Measurements from ENCODE around the gene LRRC4C. TPM values are rescaled to one million over a fixed set of nuclear protein-coding genes. Genes with fewer than 3 reads are reported as not detected.

LRRC4C gene
- polyA plus RNA-seq, 1 of the 3 experiments (the other 2 are of a cell fraction) = 0.16 TPM

GRCh38 chr11:40569947-40570531, 889.4 kb downstream of the LRRC4C start:
- Histone ChIP-seq H3K36me3 (replicated peaks in 1 of 2; ENCODE audit: control insufficient read depth in 1 of 2, insufficient read depth in 2 of 2, low read length in 1 of 2) (no peaks in the 10 kb centered on the region), H3K9ac (no peak overlapping the region), H3F3A (replicated peaks; ENCODE audit: insufficient read depth) (no peaks in the 10 kb centered on the region), H2AFZ (ENCODE audit: low read depth) (no peak overlapping the region), H3K9me2 (no peaks in the 10 kb centered on the region), H3K4me1 (ENCODE audit: control insufficient read depth in 1 of 2, insufficient read depth in 2 of 2, low read depth in 1 of 2, low read length in 1 of 2) (no peaks in the 10 kb centered on the region), H3K27me3 (ENCODE audit: insufficient read depth) (no peaks in the 10 kb centered on the region), H3K4me3 (ENCODE audit: low read depth in 2 of 2, low read length in 1 of 2) (no peak overlapping the region), H3K4me2 (no peak overlapping the region), H4K20me1 (ENCODE audit: insufficient read depth) (no peaks in the 10 kb centered on the region), H3K27ac (ENCODE audit: low read depth in 2 of 2, low read length in 1 of 2) (no peak overlapping the region), H3K9me3 (no peaks in the 10 kb centered on the region), H3K79me2 (ENCODE audit: insufficient read depth) (no peaks in the 10 kb centered on the region)
- DNase-seq = no peak
- ChIA-PET POLR2A (no interaction called here), CTCF (no interaction called here)
- TF ChIP-seq, protein P1, sequence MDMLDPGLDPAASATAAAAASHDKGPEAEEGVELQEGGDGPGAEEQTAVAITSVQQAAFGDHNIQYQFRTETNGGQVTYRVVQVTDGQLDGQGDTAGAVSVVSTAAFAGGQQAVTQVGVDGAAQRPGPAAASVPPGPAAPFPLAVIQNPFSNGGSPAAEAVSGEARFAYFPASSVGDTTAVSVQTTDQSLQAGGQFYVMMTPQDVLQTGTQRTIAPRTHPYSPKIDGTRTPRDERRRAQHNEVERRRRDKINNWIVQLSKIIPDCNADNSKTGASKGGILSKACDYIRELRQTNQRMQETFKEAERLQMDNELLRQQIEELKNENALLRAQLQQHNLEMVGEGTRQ (IDR thresholded peaks at IDR 0.05; ENCODE audit: borderline replicate concordance, low read depth, low read length) = no peak
- TF ChIP-seq YY1 (IDR thresholded peaks at IDR 0.05; ENCODE audit: low read depth) (no peak), RCOR1 (IDR thresholded peaks at IDR 0.05; ENCODE audit: low read length) (no peak), FOSL2 (IDR thresholded peaks at IDR 0.05; ENCODE audit: borderline replicate concordance, low read depth) (no peak), POLR2AphosphoS5 (IDR thresholded peaks at IDR 0.05; ENCODE audit: low read depth, low read length) (no peak), USF1 (IDR thresholded peaks at IDR 0.05; ENCODE audit: borderline replicate concordance, low read depth) (no peak), TAF1 (IDR thresholded peaks at IDR 0.05; ENCODE audit: borderline replicate concordance, low read depth, low read length) (no peak), EZH2phosphoT487 (IDR thresholded peaks at IDR 0.05; ENCODE audit: borderline replicate concordance, low read depth) (no peak), TEAD4 (IDR thresholded peaks at IDR 0.05; ENCODE audit: borderline replicate concordance, insufficient read depth) (no peak), RAD21 (IDR thresholded peaks at IDR 0.05; ENCODE audit: low read length) (no peak), GABPA (IDR thresholded peaks at IDR 0.05; ENCODE audit: low read depth) (no peak), SIN3A (IDR thresholded peaks at IDR 0.05; ENCODE audit: borderline replicate concordance, low read depth, low read length) (no peak), SMC3 (IDR thresholded peaks at IDR 0.05; ENCODE audit: low read depth, low read length) (no peak), MEF2A (IDR thresholded peaks at IDR 0.05; ENCODE audit: borderline replicate concordance, low read depth) (no peak), ELF1 (IDR thresholded peaks at IDR 0.05) (no peak), MAX (IDR thresholded peaks at IDR 0.05; ENCODE audit: low read depth) (no peak), REST (IDR thresholded peaks at IDR 0.05; ENCODE audit: low read depth, low read length) (no peak)
- TF ChIP-seq, protein P2, sequence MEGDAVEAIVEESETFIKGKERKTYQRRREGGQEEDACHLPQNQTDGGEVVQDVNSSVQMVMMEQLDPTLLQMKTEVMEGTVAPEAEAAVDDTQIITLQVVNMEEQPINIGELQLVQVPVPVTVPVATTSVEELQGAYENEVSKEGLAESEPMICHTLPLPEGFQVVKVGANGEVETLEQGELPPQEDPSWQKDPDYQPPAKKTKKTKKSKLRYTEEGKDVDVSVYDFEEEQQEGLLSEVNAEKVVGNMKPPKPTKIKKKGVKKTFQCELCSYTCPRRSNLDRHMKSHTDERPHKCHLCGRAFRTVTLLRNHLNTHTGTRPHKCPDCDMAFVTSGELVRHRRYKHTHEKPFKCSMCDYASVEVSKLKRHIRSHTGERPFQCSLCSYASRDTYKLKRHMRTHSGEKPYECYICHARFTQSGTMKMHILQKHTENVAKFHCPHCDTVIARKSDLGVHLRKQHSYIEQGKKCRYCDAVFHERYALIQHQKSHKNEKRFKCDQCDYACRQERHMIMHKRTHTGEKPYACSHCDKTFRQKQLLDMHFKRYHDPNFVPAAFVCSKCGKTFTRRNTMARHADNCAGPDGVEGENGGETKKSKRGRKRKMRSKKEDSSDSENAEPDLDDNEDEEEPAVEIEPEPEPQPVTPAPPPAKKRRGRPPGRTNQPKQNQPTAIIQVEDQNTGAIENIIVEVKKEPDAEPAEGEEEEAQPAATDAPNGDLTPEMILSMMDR (IDR thresholded peaks at IDR 0.05) = no peak
- TF ChIP-seq, protein P3, sequence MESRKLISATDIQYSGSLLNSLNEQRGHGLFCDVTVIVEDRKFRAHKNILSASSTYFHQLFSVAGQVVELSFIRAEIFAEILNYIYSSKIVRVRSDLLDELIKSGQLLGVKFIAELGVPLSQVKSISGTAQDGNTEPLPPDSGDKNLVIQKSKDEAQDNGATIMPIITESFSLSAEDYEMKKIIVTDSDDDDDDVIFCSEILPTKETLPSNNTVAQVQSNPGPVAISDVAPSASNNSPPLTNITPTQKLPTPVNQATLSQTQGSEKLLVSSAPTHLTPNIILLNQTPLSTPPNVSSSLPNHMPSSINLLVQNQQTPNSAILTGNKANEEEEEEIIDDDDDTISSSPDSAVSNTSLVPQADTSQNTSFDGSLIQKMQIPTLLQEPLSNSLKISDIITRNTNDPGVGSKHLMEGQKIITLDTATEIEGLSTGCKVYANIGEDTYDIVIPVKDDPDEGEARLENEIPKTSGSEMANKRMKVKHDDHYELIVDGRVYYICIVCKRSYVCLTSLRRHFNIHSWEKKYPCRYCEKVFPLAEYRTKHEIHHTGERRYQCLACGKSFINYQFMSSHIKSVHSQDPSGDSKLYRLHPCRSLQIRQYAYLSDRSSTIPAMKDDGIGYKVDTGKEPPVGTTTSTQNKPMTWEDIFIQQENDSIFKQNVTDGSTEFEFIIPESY (IDR thresholded peaks at IDR 0.05; ENCODE audit: borderline replicate concordance, low read depth) = no peak
- 3% methylated on average over 1 of the region's 1 CpG for WGBS (ENCODE audit: low lambda C conversion rate)

Measured in SK-N-SH (cell line).